Effector memory CD8-positive, alpha-beta T cell (primary cell): ENCODE measurements around the gene CASP12.

ENCODE experiments used
- ATAC-seq: fragments of 150-1000 bp; cut with Tn5 transposase; replicated peaks from 2 replicates; pipeline ENCODE4 v1.10.0; 2021; ENCODE audit warnings: mild to moderate bottlenecking, moderate library complexity
- DNase-seq, 3 experiments: peaks; one replicate each; pipeline ENCODE4 v3.0.0; 2021
- H3K27ac Mint-ChIP-seq, 2 donors: one replicate each; pipeline ENCODE4 v1.8.0; 2022; ENCODE audit warnings: mild to moderate bottlenecking in 2 of 2, mixed read lengths in 2 of 2, moderate library complexity in 2 of 2
- H3K27me3 Mint-ChIP-seq, 2 donors: one replicate each; pipeline ENCODE4 v1.8.0; 2022; ENCODE audit warnings: mixed read lengths in 2 of 2
- H3K36me3 Mint-ChIP-seq: one replicate; pipeline ENCODE4 v1.8.0; 2022; ENCODE audit warnings: mild to moderate bottlenecking, moderate library complexity, mixed read lengths; ENCODE audit not compliant: insufficient read depth
- H3K4me1 Mint-ChIP-seq, 2 donors: one replicate each; pipeline ENCODE4 v1.8.0; 2022; ENCODE audit warnings: low read depth in 2 of 2, mixed read lengths in 2 of 2
- H3K4me3 Mint-ChIP-seq, 2 donors: one replicate each; pipeline ENCODE4 v1.8.0; 2022; ENCODE audit warnings: mild to moderate bottlenecking in 2 of 2, mixed read lengths in 2 of 2, moderate library complexity in 2 of 2
- H3K9me3 Mint-ChIP-seq, 2 donors: one replicate each; pipeline ENCODE4 v1.8.0; 2022; ENCODE audit warnings: mixed read lengths in 2 of 2

CASP12 gene

DNA sequence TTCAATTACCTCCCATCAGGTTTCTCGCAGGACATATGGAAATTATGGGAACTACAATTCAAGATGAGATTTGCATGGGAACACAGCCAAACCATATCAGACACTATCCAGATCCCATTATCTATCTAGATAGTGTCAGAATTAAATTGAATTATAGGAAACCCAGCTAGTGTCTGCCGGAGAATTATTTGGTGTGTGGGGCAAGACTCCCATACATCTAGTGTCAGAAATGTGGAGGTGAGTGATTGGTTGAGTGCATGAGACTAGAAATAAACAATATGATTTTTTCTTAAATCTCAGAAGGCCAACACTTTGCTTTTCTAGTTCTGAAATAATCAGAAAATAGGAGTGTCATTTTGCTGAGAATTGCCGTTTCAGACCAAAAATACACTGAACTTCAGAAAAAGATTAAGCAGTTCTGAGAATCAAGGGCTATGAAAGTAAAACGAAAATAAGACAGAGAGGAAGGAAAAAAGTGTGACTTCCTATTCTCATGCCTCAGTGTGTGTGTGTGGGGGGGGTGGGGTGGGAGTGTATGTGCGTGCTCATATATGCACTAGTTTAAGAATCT lies 21.3 kb downstream of the CASP12 start:
- peak; percentile 84 for ATAC-seq
- H3K27me3 Mint-ChIP-seq: no peaks in the 10 kb centered on the region
- H3K4me3 Mint-ChIP-seq: peak overlapping the region; percentile 69 to 70
- peak overlapping the region; percentile 93 to 96 for H3K27ac Mint-ChIP-seq
- H3K4me1 Mint-ChIP-seq: peaks cover 35 to 45% of the 10 kb centered on the region in 2 donors
- H3K36me3 Mint-ChIP-seq: no peaks in the 10 kb centered on the region
- H3K9me3 Mint-ChIP-seq: no peaks in the 10 kb centered on the region
- DNase-seq: no peak

DNA sequence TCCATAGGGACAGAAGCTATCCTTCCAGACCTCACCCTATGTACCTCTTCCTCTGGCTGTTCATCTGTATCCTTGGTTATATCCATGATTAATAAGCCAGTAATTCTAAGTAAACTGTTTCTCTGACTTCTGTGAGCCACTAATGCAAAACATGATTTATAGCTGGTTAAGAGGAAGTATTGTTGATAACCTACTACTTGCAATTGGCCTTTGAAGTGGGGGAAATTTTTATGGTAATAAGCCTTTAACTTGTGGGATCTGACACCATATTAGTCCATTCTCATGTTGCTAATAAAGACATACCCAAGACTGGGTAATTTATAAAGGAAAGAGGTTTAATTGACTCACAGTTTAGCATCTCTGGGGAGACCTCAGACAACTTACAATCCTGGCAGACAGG lies 21.9 kb downstream of the CASP12 start:
- H3K4me1 Mint-ChIP-seq: peaks cover 35 to 45% of the 10 kb centered on the region in 2 donors
- DNase-seq (no peak), ATAC-seq (peak; percentile 38)
- H3K36me3 Mint-ChIP-seq: no peaks in the 10 kb centered on the region
- H3K9me3 Mint-ChIP-seq: no peaks in the 10 kb centered on the region
- H3K27ac Mint-ChIP-seq: peak overlapping the region; percentile 93 to 96
- peak overlapping the region; percentile 69 to 70 for H3K4me3 Mint-ChIP-seq
- no peaks in the 10 kb centered on the region for H3K27me3 Mint-ChIP-seq

DNA sequence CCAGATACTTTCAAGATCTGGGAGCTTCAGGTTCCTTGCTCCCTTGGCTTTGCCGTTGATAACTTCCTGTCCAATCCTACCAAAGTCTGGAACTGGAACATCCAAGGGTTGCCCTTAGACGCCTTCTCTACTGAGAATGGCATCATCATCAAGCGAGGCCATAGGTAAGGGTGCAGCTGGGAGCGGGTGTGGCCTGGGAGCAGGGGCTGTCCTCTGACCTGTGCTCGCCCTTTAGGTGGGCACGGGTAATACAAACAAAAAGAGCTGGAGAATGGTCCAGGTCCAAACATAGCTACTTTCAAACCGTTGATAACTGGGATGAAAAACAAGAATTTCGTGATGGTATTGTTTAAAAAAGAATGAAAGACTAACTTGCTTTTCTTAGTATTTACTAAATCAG lies 25.0 kb downstream of the CASP12 start:
- H3K27ac Mint-ChIP-seq: no peak overlapping the region

DNA sequence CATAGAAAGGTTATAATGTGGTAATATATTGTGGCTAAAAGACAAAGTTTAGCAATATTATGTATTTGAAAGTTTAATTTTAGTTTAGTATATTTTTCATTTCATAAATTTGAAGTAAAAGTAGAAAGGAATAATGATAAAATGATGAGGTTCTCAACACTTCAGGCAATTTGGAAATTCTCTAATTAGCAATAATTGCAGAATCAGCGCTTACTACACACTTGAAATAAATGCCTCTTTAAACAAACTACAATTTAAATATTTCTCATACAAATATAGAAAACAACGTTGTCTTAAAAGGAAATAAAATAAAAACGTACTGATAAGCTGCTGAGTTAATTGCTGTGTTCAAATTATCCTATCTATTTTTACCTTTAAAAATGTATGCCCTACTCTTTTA lies 25.9 kb downstream of the CASP12 start:
- Mint-ChIP-seq H3K4me1 (peaks cover 21 to 37% of the 10 kb centered on the region in 2 donors), H3K27ac (no peak overlapping the region), H3K4me3 (no peak overlapping the region), H3K27me3 (no peaks in the 10 kb centered on the region), H3K36me3 (no peaks in the 10 kb centered on the region), H3K9me3 (no peaks in the 10 kb centered on the region)
- DNase-seq: no peak
- ATAC-seq: no peak

More for the DNA sequence above, 25.0 kb downstream of the CASP12 start:
- Mint-ChIP-seq H3K4me3 (no peak overlapping the region), H3K27me3 (no peaks in the 10 kb centered on the region), H3K9me3 (no peaks in the 10 kb centered on the region), H3K4me1 (peaks cover 28 to 45% of the 10 kb centered on the region in 2 donors), H3K36me3 (no peaks in the 10 kb centered on the region)
- no peak for ATAC-seq
- DNase-seq: no peak

DNA sequence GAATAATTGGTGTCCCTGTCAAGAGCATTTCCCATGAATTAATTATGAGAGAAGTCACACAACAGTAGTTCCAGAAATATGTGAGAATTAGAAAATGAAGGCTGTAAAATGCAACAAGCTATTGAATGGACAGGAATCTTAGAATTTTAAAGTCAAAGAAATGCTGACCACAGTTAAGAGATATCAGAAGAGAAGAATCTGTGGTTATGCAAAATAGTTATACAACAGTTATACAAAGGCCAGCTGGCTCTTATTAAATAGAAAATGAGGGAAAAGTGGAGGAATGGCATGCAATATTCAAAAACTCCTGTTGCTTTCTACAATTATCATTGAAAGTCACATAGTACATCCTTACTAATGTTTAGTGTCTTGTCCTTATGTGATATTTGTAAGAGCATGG lies 27.4 kb downstream of the CASP12 start:
- peaks cover 8 to 22% of the 10 kb centered on the region in 2 donors for H3K4me1 Mint-ChIP-seq
- no peak overlapping the region for H3K27ac Mint-ChIP-seq
- DNase-seq (no peak), ATAC-seq (no peak)
- H3K4me3 Mint-ChIP-seq: no peak overlapping the region
- H3K36me3 Mint-ChIP-seq: no peaks in the 10 kb centered on the region
- H3K9me3 Mint-ChIP-seq: no peaks in the 10 kb centered on the region
- H3K27me3 Mint-ChIP-seq: no peaks in the 10 kb centered on the region

DNA sequence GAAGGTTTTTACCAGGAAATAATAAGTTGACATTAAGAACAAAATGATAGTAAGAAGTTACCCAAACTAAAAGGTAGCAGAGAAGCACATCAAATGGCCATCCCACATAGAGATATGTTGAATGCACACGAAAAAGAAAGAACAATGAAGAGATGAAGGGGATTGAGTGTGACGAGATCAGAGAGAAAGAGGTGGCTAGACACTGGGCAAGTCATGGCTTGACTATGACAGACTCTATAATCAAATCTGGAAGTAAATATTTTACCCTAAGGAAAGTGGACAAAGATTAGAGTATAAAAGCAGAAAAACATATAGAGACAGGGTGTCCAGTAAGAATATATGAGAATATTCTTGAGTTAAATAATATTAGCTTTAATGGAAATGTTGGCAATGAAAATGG lies 31.4 kb downstream of the CASP12 start:
- Mint-ChIP-seq H3K4me1 (peaks cover 0 to 12% of the 10 kb centered on the region in 2 donors), H3K4me3 (no peak overlapping the region), H3K9me3 (no peaks in the 10 kb centered on the region), H3K27ac (no peak overlapping the region), H3K27me3 (no peaks in the 10 kb centered on the region), H3K36me3 (no peaks in the 10 kb centered on the region)
- DNase-seq (no peak), ATAC-seq (no peak)

DNA sequence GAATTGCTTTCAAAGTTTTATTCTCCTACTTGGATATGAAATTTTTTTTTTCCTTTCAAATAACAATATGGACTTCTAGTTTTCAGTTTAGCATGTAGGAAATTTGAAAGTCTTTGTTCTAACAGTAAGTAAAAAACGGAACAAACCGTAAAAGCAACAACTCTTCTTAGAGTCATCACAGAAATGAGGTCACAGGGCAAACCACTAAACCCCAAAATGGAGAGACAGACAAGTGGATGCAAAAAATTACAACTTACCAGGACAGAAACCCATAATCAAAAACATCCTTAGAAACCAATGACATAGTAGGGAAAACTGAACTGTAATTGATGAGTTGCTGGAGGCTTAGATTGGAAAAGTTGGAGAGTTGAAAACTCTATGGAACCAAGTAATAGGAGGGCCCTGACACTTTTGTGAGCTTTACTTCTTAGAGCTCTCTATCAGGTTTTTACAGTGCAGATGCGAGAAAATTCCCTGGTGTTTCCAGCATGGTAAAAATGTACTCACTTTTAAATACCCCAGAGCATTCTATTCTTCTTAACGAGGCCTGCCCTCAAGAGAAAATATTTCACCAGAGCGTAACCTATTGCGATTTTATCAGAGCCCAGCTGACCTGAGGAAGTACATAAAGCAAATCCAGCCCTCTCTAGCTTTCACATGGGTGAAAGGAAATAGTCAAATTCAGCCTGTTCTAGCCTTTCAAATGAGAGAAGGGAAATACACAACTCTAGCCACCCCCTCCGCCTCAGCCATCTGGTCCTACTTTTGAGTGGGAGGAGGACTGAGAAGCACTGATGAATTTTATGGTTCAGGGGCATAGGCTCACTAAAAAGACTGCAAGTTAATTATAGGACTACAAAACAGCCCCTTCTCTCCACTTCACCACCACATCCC lies 39.1 kb downstream of the CASP12 start:
- peaks cover 12 to 13% of the 10 kb centered on the region in 2 donors for H3K4me1 Mint-ChIP-seq
- ATAC-seq (peak; percentile 84), DNase-seq (no peak)
- no peaks in the 10 kb centered on the region for H3K27me3 Mint-ChIP-seq
- no peaks in the 10 kb centered on the region for H3K36me3 Mint-ChIP-seq
- H3K9me3 Mint-ChIP-seq: no peaks in the 10 kb centered on the region
- peak overlapping the region; percentile 77 to 88 for H3K27ac Mint-ChIP-seq
- peak overlapping the region; percentile 20 to 52 for H3K4me3 Mint-ChIP-seq

DNA sequence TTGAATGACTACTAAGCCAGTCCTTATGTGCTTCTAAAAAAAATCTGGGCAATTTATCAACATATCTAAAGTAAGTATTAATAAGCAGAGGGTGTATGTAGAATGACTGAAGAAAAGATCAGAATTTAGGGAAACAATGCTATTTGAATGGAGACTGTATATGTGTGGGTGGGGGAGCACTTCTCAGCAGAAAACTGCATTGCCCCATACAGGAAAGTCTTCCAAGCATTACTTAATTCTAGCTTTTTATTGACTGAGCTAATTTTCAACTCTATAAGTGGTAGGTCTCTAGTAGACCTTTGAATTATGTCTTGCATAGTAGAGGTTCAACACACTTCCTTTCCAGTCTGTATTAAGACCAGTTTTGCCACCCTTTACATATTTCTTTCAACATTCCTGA lies 41.7 kb downstream of the CASP12 start:
- Mint-ChIP-seq H3K9me3 (no peaks in the 10 kb centered on the region), H3K36me3 (no peaks in the 10 kb centered on the region), H3K4me1 (peaks cover 12 to 13% of the 10 kb centered on the region in 2 donors), H3K27me3 (no peaks in the 10 kb centered on the region), H3K4me3 (no peak overlapping the region), H3K27ac (no peak overlapping the region)
- DNase-seq (no peak), ATAC-seq (no peak)

DNA sequence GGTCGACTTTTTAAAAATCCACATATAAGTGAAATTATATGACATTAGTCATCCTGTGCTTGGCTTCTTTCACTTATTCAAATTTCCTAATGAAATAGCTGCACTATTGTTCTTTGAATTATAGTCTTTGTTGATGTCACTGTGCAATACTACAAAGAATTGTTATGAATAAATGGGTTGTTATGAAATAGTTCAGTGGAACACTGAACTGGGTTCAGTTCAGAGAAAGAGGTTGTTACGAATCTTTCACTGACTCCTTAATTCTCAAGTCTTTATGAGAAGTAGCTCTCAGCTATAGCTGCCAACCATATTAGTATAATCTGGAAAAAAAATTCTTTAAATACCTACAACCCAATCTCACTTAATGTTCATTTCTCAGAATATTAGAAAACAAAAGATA lies 42.3 kb downstream of the CASP12 start:
- peaks cover 12 to 13% of the 10 kb centered on the region in 2 donors for H3K4me1 Mint-ChIP-seq
- ATAC-seq: no peak
- DNase-seq: no peak

DNA sequence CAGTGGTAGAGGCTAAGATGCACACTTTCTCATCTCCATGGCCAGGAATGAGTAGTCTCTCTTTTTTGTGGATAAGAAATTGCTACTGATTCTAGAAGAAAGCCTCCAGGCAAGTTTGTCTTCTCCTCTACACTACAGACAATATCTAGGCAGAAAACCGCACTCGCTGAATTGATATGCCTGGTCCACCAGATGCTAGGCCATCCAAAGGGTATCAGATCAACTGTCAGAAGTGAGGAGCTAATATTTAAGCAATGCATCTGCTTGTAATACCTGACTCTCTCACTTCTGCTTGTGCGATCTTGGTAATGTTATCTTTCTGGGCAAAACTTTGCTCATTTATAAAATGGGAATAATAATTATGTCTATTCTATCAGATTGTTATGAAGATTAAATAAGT lies 45.0 kb downstream of the CASP12 start:
- DNase-seq (no peak), ATAC-seq (no peak)
- H3K9me3 Mint-ChIP-seq: no peaks in the 10 kb centered on the region
- H3K27ac Mint-ChIP-seq: no peak overlapping the region
- no peaks in the 10 kb centered on the region for H3K36me3 Mint-ChIP-seq
- H3K27me3 Mint-ChIP-seq: no peaks in the 10 kb centered on the region
- H3K4me3 Mint-ChIP-seq: no peak overlapping the region
- peaks cover 0 to 5% of the 10 kb centered on the region in 2 donors for H3K4me1 Mint-ChIP-seq

More for the DNA sequence above, 42.3 kb downstream of the CASP12 start:
- H3K27ac Mint-ChIP-seq: no peak overlapping the region
- H3K27me3 Mint-ChIP-seq: no peaks in the 10 kb centered on the region
- H3K9me3 Mint-ChIP-seq: no peaks in the 10 kb centered on the region
- H3K36me3 Mint-ChIP-seq: no peaks in the 10 kb centered on the region
- no peak overlapping the region for H3K4me3 Mint-ChIP-seq

DNA sequence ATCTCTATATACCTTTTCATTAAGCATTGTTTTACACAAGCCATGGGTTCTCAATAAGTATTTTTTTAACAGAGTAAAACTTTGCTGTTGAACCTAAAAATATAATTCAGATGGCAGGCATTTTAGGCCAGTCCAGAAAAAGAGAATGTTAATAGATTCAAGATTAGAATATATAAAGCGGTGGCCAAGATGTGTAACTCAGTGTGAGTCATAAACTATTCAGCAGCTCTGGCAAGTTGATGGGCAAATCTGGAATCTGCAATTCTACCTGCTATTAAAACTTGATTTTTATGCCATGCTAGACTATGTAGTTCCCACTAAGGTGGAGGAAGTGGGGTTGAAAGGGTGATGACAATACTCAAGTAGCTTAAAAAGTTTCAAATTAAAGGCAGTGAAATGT lies 45.4 kb downstream of the CASP12 start:
- ATAC-seq: no peak
- Mint-ChIP-seq H3K4me3 (no peak overlapping the region), H3K9me3 (no peaks in the 10 kb centered on the region), H3K36me3 (no peaks in the 10 kb centered on the region), H3K27ac (no peak overlapping the region), H3K4me1 (peaks cover 0 to under 1% of the 10 kb centered on the region in 2 donors), H3K27me3 (no peaks in the 10 kb centered on the region)
- DNase-seq: no peak

DNA sequence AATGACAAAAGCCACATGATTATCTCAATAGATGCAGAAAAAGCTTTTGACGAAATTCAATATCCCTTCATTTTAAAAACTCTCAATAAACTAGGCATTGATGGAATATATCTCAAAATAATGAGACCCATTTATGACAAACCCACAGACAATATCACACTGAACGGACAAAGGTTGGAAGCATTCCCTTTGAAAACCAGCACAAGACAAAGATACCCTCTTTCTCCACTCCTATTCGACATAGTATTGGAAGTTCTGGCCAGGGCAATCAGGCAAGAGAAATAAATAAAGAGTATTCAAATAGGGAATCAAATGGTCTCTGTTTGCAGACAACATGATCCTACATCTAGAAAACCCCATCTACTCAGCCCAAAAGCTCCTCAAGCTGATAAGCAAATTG lies 52.0 kb downstream of the CASP12 start:
- Mint-ChIP-seq H3K9me3 (no peaks in the 10 kb centered on the region), H3K27ac (no peak overlapping the region), H3K27me3 (no peaks in the 10 kb centered on the region), H3K4me3 (no peak overlapping the region), H3K36me3 (no peaks in the 10 kb centered on the region), H3K4me1 (peaks cover 0 to 4% of the 10 kb centered on the region in 2 donors)
- DNase-seq (no peak), ATAC-seq (no peak)

DNA sequence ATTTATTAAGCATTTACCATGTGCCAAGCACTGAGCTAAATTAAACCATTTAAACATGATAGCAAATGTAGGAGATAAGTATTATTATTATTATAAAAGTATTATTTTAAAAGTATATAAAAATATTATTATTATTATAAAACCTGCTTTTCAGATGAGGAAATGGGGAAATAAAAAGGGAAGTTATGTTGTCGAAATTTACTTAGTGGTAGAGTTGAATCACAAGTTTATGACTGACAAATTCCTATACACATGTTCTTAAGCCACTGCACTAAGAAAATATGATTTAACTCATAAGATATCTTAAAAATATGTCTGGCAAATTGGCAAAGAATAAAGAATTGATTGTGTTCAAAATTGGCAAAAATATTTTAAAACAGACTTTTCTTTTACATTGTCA lies 53.8 kb downstream of the CASP12 start:
- H3K27ac Mint-ChIP-seq: no peak overlapping the region
- H3K4me3 Mint-ChIP-seq: no peak overlapping the region
- ATAC-seq: no peak
- H3K36me3 Mint-ChIP-seq: no peaks in the 10 kb centered on the region
- H3K9me3 Mint-ChIP-seq: peaks cover 0 to 5% of the 10 kb centered on the region in 2 donors
- peaks cover 0 to 5% of the 10 kb centered on the region in 2 donors for H3K4me1 Mint-ChIP-seq
- no peak for DNase-seq
- H3K27me3 Mint-ChIP-seq: no peaks in the 10 kb centered on the region
